ENCODE data around the gene ITGA5. TPM values are rescaled to one million over a fixed set of nuclear protein-coding genes. Genes with fewer than 3 reads are reported as not detected.

The ITGA5 gene
- total and polyA plus RNA-seq, 9 of the 15 experiments (the other 6 are each of a cell fraction or from before 2014, with no cell fraction given), result 9.1 to 82.1 (median 47.4) TPM

GRCh38 chr12:54419088-54419887 lies at the start of gene ITGA5 (continued):
- no peak for TF ChIP-seq IRF2 (CRISPR knock-in tag; IDR thresholded peaks at IDR 0.05)
- TF ChIP-seq TFAM (CRISPR knock-in tag; conservative IDR thresholded peaks at IDR 0.05), result no peak
- TF ChIP-seq CCNT2 (IDR thresholded peaks at IDR 0.05; ENCODE audit: borderline replicate concordance, extremely low read depth, insufficient read length, low read depth, low read length), result peak; percentile 78
- TF ChIP-seq MAZ (CRISPR knock-in tag; conservative IDR thresholded peaks at IDR 0.05 in 1 of 2, IDR thresholded peaks at IDR 0.05 in 1 of 2), result peak; percentile 82 to 85
- TF ChIP-seq KDM4B (IDR thresholded peaks at IDR 0.05; ENCODE audit: borderline replicate concordance in 2 of 2, low read depth in 1 of 2), result peak in 1 of 2 experiments; percentile 90; a peak in 2 of 4 replicates
- TF ChIP-seq, protein P1, sequence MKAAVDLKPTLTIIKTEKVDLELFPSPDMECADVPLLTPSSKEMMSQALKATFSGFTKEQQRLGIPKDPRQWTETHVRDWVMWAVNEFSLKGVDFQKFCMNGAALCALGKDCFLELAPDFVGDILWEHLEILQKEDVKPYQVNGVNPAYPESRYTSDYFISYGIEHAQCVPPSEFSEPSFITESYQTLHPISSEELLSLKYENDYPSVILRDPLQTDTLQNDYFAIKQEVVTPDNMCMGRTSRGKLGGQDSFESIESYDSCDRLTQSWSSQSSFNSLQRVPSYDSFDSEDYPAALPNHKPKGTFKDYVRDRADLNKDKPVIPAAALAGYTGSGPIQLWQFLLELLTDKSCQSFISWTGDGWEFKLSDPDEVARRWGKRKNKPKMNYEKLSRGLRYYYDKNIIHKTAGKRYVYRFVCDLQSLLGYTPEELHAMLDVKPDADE (conservative IDR thresholded peaks at IDR 0.05; ENCODE audit: control insufficient read depth, low read depth, low read length), result no peak
- TF ChIP-seq ZFP36 (IDR thresholded peaks at IDR 0.05; ENCODE audit: low read depth, low read length, partially characterized antibody), result no peak
- TF ChIP-seq, protein P2, sequence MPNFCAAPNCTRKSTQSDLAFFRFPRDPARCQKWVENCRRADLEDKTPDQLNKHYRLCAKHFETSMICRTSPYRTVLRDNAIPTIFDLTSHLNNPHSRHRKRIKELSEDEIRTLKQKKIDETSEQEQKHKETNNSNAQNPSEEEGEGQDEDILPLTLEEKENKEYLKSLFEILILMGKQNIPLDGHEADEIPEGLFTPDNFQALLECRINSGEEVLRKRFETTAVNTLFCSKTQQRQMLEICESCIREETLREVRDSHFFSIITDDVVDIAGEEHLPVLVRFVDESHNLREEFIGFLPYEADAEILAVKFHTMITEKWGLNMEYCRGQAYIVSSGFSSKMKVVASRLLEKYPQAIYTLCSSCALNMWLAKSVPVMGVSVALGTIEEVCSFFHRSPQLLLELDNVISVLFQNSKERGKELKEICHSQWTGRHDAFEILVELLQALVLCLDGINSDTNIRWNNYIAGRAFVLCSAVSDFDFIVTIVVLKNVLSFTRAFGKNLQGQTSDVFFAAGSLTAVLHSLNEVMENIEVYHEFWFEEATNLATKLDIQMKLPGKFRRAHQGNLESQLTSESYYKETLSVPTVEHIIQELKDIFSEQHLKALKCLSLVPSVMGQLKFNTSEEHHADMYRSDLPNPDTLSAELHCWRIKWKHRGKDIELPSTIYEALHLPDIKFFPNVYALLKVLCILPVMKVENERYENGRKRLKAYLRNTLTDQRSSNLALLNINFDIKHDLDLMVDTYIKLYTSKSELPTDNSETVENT (CRISPR knock-in tag; IDR thresholded peaks at IDR 0.05), result 0 out of 2 replicates have a peak, but pooled peaks have one; percentile 46
- TF ChIP-seq ZNF79 (CRISPR knock-in tag; IDR thresholded peaks at IDR 0.05; ENCODE audit: low read depth), result no peak
- TF ChIP-seq ZNF23 (CRISPR knock-in tag; IDR thresholded peaks at IDR 0.05), result no peak
- no peak for TF ChIP-seq ZNF253 (CRISPR knock-in tag; conservative IDR thresholded peaks at IDR 0.05)
- TF ChIP-seq THRB (CRISPR knock-in tag; conservative IDR thresholded peaks at IDR 0.05), result no peak
- peak; percentile 68; the same call in 1 of the 2 replicates for TF ChIP-seq ATF7 (IDR thresholded peaks at IDR 0.05)
- no peak; the same call in 1 of the 2 replicates for TF ChIP-seq RAD51 (IDR thresholded peaks at IDR 0.05; ENCODE audit: borderline replicate concordance, low read depth)
- no peak for TF ChIP-seq PURB (CRISPR knock-in tag; IDR thresholded peaks at IDR 0.05; ENCODE audit: low read depth)
- no peak for TF ChIP-seq BRD9 (IDR thresholded peaks at IDR 0.05; ENCODE audit: low read depth, partially characterized antibody)
- no peak for TF ChIP-seq GABPA (tag; conservative IDR thresholded peaks at IDR 0.05; ENCODE audit: low read depth)
- TF ChIP-seq NCOA2 (IDR thresholded peaks at IDR 0.05; ENCODE audit: partially characterized antibody in 2 of 2), result no peak
- TF ChIP-seq HNRNPH1 (optimal IDR thresholded peaks at IDR 0.05; ENCODE audit: low read depth, low read length), result no peak
- TF ChIP-seq L3MBTL2 (IDR thresholded peaks at IDR 0.05), result no peak
- TF ChIP-seq RBM22 (IDR thresholded peaks at IDR 0.05; ENCODE audit: low read depth, low read length, poor library complexity, severe bottlenecking), result peak; percentile 34
- no peak for TF ChIP-seq ZC3H8 (IDR thresholded peaks at IDR 0.05)
